GM19025 (cell line): ENCODE measurements around the gene MAP2K4.

Experiments
- ATAC-seq: cut with Tn5 transposase; IDR thresholded peaks from one replicate; pipeline ENCODE4 v1.9.1; 2021; ENCODE audit warnings: mild to moderate bottlenecking, low read depth, moderate library complexity; ENCODE audit not compliant: unreplicated experiment

MAP2K4 gene

DNA sequence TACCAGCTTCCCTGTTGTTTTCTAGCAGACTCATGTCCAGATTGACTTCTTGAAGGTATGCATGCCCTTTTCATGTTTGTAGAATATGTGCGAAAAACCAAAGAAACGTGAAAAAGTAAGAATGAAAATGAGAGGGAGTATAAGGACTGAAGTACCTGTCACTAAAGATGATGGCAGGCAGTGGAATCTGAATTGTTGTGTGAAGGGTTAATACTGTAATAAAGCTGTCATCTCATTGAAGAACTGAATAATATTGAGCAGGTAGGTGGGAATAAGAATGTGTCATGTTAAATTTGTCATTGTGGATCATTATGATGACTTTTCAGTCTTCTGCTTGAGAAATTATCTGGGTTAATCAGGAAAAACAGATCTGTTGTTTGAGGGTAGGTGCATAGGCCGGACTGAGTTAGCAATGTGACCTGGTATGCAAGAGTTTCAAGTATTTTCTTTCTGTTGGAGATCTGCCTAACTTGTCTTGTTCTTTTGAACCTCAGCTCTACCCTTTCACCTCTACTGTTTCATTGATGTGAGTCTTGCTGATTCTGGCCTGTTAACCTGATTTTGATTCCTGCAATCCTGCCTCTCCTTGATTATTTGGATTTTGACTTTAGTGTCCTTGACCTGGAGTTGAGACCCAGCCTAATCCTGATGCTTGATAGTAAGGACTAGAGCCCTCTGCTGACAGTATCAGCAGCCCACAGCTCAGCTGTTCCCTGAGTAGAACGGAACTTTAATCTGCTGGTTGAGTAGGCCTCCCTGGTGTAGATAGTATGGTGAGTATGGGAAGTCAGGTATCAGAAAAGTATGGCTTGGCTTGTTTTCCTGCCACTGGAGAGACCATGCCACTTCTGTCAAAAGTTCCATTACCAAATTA lies 64.6 kb downstream of the MAP2K4 start:
- no peak for ATAC-seq

DNA sequence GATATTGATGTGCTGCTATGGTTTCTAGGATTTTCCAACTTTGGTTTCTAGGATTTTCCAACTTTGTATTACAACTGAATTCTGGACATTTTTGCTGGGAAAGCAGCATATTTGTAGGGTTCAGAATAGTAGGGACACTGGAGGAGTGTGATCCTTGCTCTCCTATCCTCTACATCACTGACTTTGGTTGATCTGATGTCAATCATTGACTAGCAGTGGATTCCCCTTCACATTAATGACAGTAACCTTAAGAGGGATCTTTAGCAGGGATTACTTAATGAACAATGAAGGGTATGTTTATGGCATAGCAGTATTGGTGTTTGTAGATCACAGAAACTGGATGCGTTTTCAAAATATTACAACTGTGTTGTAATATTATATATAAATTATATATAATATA lies 67.4 kb downstream of the MAP2K4 start:
- ATAC-seq = no peak

DNA sequence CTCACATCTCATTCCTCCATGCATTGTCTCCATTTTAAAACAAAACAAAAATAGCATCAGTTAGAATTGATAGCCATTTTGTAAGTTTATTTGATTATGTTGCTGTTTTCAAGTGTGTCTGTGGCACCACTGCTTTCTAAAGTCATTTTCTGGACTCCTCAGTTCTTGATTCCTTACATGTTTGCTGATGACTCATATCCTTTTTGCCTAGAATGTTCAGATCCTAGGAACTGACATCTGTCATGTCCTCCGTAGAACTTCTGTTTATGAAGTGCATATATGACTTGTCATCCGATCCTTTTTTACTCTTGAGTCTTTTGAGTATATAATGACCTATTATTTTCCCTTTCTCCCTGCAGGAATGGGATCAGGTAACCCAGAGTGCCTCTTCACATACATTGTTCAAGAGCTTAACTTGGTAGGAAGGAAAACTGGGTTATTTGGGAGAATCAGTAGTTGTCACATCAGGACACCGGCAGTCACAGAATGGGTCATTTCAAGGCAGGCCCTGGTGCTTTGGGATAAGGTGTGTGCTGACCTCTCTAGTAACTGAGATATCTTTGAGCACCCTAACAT lies 69.2 kb downstream of the MAP2K4 start:
- no peak for ATAC-seq

- no peak for ATAC-seq
Measured at GRCh38 chr17:12094336-12094735, 73.7 kb downstream of the MAP2K4 start.

GRCh38 chr17:12095522-12095921 lies 74.8 kb downstream of the MAP2K4 start:
- ATAC-seq = no peak

GRCh38 chr17:12097326-12097725 lies 76.6 kb downstream of the MAP2K4 start:
- ATAC-seq = no peak

GRCh38 chr17:12098568-12098967 lies 77.9 kb downstream of the MAP2K4 start:
- peak; percentile 99 for ATAC-seq

- ATAC-seq = no peak
Measured at GRCh38 chr17:12099412-12099811, 78.7 kb downstream of the MAP2K4 start.

DNA sequence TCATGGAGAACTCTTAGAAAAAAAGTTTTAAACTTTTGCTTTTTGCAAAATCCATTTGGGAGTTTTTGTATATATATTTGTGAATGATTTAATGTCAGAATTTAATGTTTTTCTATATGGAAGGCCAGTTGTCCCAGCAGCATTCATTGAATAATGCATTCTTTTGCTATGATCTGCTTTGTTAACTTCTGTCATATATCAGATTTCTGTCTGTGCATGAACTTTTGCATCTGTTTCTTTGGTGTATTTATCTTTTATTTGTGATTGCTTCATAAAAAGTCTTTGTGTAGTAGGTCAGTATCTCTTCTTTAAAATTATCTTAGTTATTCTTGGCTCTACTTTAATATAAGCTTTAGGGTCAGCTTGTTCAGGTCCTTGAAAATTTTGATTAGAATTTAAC lies 84.2 kb downstream of the MAP2K4 start:
- ATAC-seq = no peak

DNA sequence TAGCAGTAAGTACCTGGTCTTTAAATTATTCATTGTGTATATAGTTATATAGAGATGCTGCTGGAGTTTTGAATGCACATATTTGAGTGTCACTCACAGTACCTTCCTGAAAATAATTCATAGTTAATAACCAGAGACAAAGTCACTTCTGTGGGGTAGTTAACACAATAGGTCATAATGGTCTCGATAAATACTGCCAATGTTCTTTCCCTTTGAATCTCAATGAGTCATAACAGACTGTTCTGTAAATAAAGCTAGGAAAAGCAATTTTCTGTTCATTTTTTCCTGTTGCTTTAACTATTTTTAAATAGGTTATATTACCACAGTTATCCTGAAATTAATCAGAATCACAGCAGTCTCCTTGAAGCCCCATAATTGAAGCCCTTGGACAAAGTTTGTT lies 87.2 kb downstream of the MAP2K4 start:
- ATAC-seq = no peak

GRCh38 chr17:12110906-12111305 lies 90.2 kb downstream of the MAP2K4 start:
- no peak for ATAC-seq

DNA sequence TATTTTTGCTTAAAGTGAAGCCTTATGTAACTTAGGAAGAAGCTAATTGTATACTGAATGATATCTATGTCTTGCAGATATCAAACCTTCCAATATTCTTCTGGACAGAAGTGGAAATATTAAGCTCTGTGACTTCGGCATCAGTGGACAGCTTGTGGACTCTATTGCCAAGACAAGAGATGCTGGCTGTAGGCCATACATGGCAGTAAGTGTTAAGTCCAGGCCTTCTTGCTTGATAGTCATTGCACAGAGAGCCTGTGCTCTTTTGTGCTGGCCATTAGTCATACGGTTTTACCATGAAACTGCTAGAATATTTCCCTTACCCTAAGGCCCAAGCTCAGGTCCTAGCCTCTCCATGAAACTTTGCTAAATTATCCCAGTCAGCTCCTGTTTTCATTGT lies 92.5 kb downstream of the MAP2K4 start:
- no peak for ATAC-seq

- no peak for ATAC-seq
Measured at GRCh38 chr17:12114686-12115418, 94.2 kb downstream of the MAP2K4 start.

DNA sequence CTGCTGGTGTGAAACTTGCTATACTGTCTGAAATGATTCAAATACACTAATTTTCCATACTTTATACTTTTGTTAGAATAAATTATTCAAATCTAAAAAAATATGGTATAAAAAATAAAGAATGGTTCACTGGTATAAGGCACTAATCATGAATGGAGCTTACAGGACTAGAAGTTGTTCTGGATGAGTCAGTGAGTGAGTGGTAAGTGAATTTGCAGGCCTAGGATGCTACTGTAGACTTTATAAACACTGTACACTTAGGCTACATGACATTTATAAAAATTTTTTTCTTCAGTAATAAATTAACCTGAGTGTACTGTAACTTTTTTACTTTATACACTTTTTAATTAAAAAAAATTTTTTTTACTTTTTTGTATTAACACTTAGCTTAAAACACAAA lies 95.5 kb downstream of the MAP2K4 start:
- ATAC-seq = no peak

GRCh38 chr17:12118617-12119016 lies 97.9 kb downstream of the MAP2K4 start:
- ATAC-seq = no peak

DNA sequence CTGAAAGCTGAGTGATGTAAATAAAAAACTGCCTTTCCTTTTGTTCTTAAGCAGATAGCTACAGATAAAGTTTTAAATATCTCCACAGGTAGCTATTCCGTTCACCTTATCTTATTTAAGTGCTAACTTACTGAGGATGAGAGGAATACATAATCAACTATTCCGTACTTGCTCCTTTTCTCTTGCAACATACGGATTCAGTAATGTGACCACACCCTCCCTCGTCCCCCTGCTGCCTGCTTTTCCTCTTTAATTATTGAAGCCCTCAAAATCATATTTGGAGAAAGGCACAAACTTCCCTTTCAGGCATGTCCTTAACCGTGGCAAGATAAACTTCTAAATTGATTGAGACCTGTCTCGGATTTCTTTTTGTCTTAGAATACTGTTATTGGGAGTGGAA lies 101.4 kb downstream of the MAP2K4 start:
- ATAC-seq = no peak

GRCh38 chr17:12127177-12127576 lies 106.5 kb downstream of the MAP2K4 start:
- no peak for ATAC-seq

DNA sequence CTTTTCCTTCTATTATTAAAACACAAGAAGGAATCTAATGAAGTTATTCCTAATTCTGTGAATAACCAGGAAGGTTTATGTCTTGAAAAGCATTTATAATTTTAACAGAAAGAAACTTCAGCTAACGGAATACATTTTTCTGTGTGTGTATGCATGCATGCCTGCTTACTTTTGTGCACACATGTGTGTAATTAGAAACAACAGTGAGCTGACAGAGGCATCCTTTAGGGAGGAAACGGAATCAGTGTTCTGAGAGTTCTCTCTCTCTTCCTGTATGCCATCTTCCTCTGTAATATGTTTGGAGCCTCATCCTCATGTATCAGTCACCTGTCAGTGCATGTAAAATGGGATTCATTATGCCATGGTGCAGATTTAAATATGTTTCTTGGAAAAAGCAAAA lies 107.0 kb downstream of the MAP2K4 start:
- no peak for ATAC-seq

DNA sequence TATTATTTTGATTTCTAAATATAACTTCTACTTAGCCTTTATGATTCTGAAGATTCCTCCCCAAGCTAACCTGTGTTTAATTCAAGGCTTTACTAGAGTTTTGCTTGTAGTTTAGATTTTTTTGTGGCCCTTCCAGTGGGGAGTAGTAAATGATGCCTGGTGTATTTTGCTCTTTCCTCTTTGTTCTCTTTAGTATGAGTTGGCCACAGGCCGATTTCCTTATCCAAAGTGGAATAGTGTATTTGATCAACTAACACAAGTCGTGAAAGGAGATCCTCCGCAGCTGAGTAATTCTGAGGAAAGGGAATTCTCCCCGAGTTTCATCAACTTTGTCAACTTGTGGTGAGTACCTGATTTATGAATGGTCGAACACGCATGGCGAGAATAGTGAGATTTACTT lies 108.3 kb downstream of the MAP2K4 start:
- no peak for ATAC-seq

GRCh38 chr17:12133183-12133582 lies 112.5 kb downstream of the MAP2K4 start:
- ATAC-seq = no peak

GRCh38 chr17:12134101-12134500 lies 113.4 kb downstream of the MAP2K4 start:
- ATAC-seq = no peak

- ATAC-seq = no peak
Measured at GRCh38 chr17:12134587-12134986, 113.9 kb downstream of the MAP2K4 start.
